Sigmoid colon (tissue), 4 donors: ENCODE data around the gene IL16.

Source experiments
- CTCF ChIP-seq, 4 experiments: fragments of 450-650 bp in 3 of 4; fragments of 200-600 bp in 1 of 4; IDR thresholded peaks; one replicate each; pipeline ENCODE4 v1.5.1; 2016 to 2019; ENCODE audit warnings: antibody characterized with exemption in 4 of 4, mild to moderate bottlenecking in 3 of 4, moderate library complexity in 2 of 4
- EP300 ChIP-seq, 4 donors: sonication (generic); formaldehyde crosslinking; IDR thresholded peaks; one replicate each; pipeline ENCODE4 v1.6.1; 2017; ENCODE audit warnings: antibody characterized with exemption in 4 of 4
- POLR2A ChIP-seq, 2 donors: fragments of 450-650 bp; IDR thresholded peaks; one replicate each; pipeline ENCODE4 v1.6.1; 2016; ENCODE audit warnings: antibody characterized with exemption in 2 of 2, mild to moderate bottlenecking in 2 of 2, moderate library complexity in 2 of 2
- POLR2AphosphoS5 ChIP-seq, 4 donors: sonication (generic); formaldehyde crosslinking; IDR thresholded peaks; one replicate each; pipeline ENCODE4 v1.6.1; 2017; ENCODE audit warnings: antibody characterized with exemption in 4 of 4

- TF ChIP-seq CTCF (IDR thresholded peaks at IDR 0.05) (no peak), POLR2A (IDR thresholded peaks at IDR 0.05) (no peak), EP300 (IDR thresholded peaks at IDR 0.05) (no peak), POLR2AphosphoS5 (IDR thresholded peaks at IDR 0.05) (no peak)
Measured at GRCh38 chr15:81188354-81188753, 8.3 kb upstream of the IL16 start.
